Parathyroid adenoma (tissue), 2 donors: ENCODE results near the gene WRAP53.

ENCODE experiments used
- H2AFZ ChIP-seq: fragments of 300-600 bp; sonication (generic); one replicate; pipeline ENCODE4 v1.7.0; 2017; ENCODE audit warnings: antibody characterized with exemption, mild to moderate bottlenecking
- H3K27ac ChIP-seq: fragments of 300-600 bp; sonication (generic); one replicate; pipeline ENCODE4 v1.7.0; 2017
- H3K27me3 ChIP-seq: fragments of 300-600 bp; sonication (generic); one replicate; pipeline ENCODE4 v1.7.0; 2017; ENCODE audit warnings: low read length; ENCODE audit not compliant: control insufficient read depth, insufficient read depth
- H3K36me3 ChIP-seq: fragments of 300-600 bp; sonication (generic); one replicate; pipeline ENCODE4 v1.7.0; 2017; ENCODE audit warnings: low read length; ENCODE audit not compliant: control insufficient read depth, insufficient read depth
- H3K4me1 ChIP-seq: fragments of 300-600 bp; sonication (generic); one replicate; pipeline ENCODE4 v1.7.0; 2017; ENCODE audit warnings: control low read depth
- H3K4me2 ChIP-seq: fragments of 300-600 bp; sonication (generic); one replicate; pipeline ENCODE4 v1.7.0; 2017; ENCODE audit warnings: low read length
- H3K4me3 ChIP-seq: fragments of 300-600 bp; sonication (generic); one replicate; pipeline ENCODE4 v1.7.0; 2017; ENCODE audit warnings: low read depth, low read length
- H3K79me2 ChIP-seq: fragments of 300-600 bp; sonication (generic); one replicate; pipeline ENCODE4 v1.7.0; 2017; ENCODE audit warnings: control low read depth
- H3K9ac ChIP-seq: fragments of 300-600 bp; sonication (generic); one replicate; pipeline ENCODE4 v1.7.0; 2017; ENCODE audit warnings: mild to moderate bottlenecking
- H3K9me3 ChIP-seq: fragments of 300-600 bp; sonication (generic); one replicate; pipeline ENCODE4 v1.7.0; 2017; ENCODE audit warnings: low read length; ENCODE audit not compliant: control insufficient read depth
- TF ChIP-seq, protein P1 (sequence below): fragments of 300-600 bp; sonication (generic); IDR thresholded peaks from one replicate; pipeline ENCODE4 v1.7.0; 2017; ENCODE audit warnings: antibody characterized with exemption, mild to moderate bottlenecking
- donor health status: primary hyperparathyroidism.

Gene WRAP53

DNA sequence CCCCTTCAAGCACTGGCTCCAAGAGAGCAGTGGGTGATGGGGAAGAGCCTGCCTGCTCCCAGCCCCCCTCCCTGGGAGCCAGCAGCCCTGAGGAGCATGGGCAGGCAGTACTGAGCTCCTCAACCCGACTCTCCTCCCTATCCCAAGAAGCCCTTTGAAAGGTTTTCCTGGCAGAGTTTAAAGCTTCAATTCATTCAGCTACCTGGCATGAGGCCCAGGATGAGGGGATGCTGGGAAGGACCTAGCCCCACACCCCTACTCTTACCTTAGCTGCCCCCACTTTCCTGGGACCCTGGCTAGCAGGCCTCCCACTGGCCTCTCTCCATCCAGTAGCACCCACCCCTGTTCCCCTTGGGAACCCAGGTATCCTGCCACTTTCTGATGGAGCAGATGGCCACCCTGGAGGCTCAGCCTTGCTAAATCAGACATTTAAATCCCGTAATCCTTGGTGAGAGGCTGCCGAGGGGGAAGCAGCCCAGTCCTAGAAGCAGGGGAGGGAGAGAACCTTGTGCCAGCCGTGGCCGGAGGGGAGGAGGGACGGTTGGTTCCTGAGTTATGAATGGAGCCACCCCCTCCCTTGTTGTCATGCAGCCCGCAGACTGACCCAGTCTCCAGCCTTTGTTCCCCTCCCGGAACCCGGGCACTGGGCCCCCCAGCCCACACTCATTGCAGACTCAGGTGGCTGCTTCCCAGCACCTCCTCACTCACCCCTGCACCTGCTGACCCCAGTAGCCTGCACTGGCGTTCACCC is 20.4 kb upstream of the WRAP53 start:
- Histone ChIP-seq H3K9me3 (no peaks in the 10 kb centered on the region), H3K4me3 (no peak overlapping the region), H3K36me3 (no peaks in the 10 kb centered on the region), H2AFZ (no peak overlapping the region), H3K9ac (no peak overlapping the region), H3K79me2 (no peaks in the 10 kb centered on the region), H3K27ac (no peak overlapping the region), H3K27me3 (no peaks in the 10 kb centered on the region), H3K4me2 (no peak overlapping the region), H3K4me1 (no peaks in the 10 kb centered on the region)
- TF ChIP-seq, protein P1, sequence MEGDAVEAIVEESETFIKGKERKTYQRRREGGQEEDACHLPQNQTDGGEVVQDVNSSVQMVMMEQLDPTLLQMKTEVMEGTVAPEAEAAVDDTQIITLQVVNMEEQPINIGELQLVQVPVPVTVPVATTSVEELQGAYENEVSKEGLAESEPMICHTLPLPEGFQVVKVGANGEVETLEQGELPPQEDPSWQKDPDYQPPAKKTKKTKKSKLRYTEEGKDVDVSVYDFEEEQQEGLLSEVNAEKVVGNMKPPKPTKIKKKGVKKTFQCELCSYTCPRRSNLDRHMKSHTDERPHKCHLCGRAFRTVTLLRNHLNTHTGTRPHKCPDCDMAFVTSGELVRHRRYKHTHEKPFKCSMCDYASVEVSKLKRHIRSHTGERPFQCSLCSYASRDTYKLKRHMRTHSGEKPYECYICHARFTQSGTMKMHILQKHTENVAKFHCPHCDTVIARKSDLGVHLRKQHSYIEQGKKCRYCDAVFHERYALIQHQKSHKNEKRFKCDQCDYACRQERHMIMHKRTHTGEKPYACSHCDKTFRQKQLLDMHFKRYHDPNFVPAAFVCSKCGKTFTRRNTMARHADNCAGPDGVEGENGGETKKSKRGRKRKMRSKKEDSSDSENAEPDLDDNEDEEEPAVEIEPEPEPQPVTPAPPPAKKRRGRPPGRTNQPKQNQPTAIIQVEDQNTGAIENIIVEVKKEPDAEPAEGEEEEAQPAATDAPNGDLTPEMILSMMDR, result no peak

DNA sequence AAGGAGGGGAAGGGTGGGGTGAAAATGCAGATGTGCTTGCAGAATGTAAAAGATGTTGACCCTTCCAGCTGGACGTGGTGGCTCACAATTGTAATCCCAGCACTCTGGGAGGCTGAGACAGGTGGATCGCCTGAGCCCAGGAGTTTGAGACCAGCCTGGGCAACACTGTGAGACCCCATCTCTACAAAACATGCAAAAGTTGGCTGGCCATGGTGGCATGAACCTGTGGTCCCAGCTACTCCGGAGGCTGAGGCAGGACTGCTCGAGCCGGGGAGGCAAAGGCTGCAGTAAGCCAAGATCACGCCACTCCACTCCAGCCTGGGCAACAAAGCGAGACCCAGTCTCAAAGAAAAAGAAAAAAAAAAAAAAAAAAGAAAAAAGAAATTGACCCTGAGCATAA is 19.8 kb upstream of the WRAP53 start:
- H3K4me2 ChIP-seq, result no peak overlapping the region
- no peak overlapping the region for H3K27ac ChIP-seq
- H2AFZ ChIP-seq, result no peak overlapping the region
- no peaks in the 10 kb centered on the region for H3K36me3 ChIP-seq
- TF ChIP-seq, protein P1, result no peak
- no peak overlapping the region for H3K9ac ChIP-seq
- H3K4me3 ChIP-seq, result no peak overlapping the region
- no peaks in the 10 kb centered on the region for H3K27me3 ChIP-seq
- H3K9me3 ChIP-seq, result no peaks in the 10 kb centered on the region
- no peaks in the 10 kb centered on the region for H3K79me2 ChIP-seq
- H3K4me1 ChIP-seq, result no peaks in the 10 kb centered on the region

DNA sequence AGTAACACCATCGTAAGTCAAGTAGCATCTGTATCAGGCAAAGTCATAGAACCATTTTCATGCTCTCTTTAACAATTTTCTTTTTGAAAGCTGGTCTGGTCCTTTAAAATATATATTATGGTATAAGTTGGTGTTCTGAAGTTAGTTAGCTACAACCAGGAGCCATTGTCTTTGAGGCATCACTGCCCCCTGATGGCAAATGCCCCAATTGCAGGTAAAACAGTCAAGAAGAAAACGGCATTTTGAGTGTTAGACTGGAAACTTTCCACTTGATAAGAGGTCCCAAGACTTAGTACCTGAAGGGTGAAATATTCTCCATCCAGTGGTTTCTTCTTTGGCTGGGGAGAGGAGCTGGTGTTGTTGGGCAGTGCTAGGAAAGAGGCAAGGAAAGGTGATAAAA is 15.0 kb upstream of the WRAP53 start:
- Histone ChIP-seq H3K9ac (no peak overlapping the region), H3K79me2 (peaks cover 5% of the 10 kb centered on the region), H3K4me1 (no peaks in the 10 kb centered on the region), H3K27me3 (no peaks in the 10 kb centered on the region), H3K4me3 (no peak overlapping the region), H3K36me3 (no peaks in the 10 kb centered on the region), H3K27ac (no peak overlapping the region), H2AFZ (no peak overlapping the region), H3K4me2 (no peak overlapping the region), H3K9me3 (no peaks in the 10 kb centered on the region)
- TF ChIP-seq, protein P1, result peak; percentile 16

DNA sequence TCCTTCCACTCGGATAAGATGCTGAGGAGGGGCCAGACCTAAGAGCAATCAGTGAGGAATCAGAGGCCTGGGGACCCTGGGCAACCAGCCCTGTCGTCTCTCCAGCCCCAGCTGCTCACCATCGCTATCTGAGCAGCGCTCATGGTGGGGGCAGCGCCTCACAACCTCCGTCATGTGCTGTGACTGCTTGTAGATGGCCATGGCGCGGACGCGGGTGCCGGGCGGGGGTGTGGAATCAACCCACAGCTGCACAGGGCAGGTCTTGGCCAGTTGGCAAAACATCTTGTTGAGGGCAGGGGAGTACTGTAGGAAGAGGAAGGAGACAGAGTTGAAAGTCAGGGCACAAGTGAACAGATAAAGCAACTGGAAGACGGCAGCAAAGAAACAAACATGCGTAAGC is 13.3 kb upstream of the WRAP53 start:
- Histone ChIP-seq H3K36me3 (no peaks in the 10 kb centered on the region), H3K4me3 (no peak overlapping the region), H2AFZ (no peak overlapping the region), H3K27ac (no peak overlapping the region), H3K79me2 (peaks cover 8% of the 10 kb centered on the region), H3K9me3 (no peaks in the 10 kb centered on the region), H3K9ac (no peak overlapping the region), H3K27me3 (no peaks in the 10 kb centered on the region), H3K4me1 (no peaks in the 10 kb centered on the region), H3K4me2 (no peak overlapping the region)
- TF ChIP-seq, protein P1, result no peak

DNA sequence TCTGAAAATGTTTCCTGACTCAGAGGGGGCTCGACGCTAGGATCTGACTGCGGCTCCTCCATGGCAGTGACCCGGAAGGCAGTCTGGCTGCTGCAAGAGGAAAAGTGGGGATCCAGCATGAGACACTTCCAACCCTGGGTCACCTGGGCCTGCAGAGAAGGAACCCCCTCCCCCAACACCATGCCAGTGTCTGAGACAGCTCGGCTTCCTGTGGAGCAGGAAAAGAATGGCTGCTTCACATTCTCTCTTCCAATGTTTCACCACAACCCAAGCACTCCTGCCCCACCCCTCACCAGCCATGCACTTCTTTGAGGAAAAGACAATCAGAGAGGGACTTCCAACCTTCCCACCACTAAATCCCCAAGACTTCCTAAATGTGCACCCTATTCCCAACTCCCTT is 11.7 kb upstream of the WRAP53 start:
- Histone ChIP-seq H3K36me3 (no peaks in the 10 kb centered on the region), H3K27me3 (no peaks in the 10 kb centered on the region), H2AFZ (no peak overlapping the region), H3K79me2 (peaks cover 14% of the 10 kb centered on the region), H3K9ac (no peak overlapping the region), H3K4me1 (no peaks in the 10 kb centered on the region), H3K4me3 (no peak overlapping the region), H3K4me2 (no peak overlapping the region), H3K27ac (no peak overlapping the region), H3K9me3 (no peaks in the 10 kb centered on the region)
- TF ChIP-seq, protein P1, result no peak
